Upper lobe of left lung (tissue), 6 donors: ENCODE results near the gene PDCD11. TPM values are rescaled to one million over a fixed set of nuclear protein-coding genes. Genes with fewer than 3 reads are reported as not detected.

Experiments
- ATAC-seq, 2 donors: fragments of 200-7000 bp; cut with Tn5 transposase; one replicate each; pipeline ENCODE4 v1.9.1; 2022; ENCODE audit warnings: mild to moderate bottlenecking in 2 of 2, moderate library complexity in 2 of 2; ENCODE audit not compliant: low FRiP score in 2 of 2
- DNase-seq, 2 donors: peaks; one replicate each; pipeline ENCODE4 v3.0.0-alpha.2; 2019 to 2020
- H3K27ac ChIP-seq, 4 donors: fragments of 200-600 bp; sonication (generic); one replicate each; pipeline ENCODE4 v1.5.1; 2016 to 2019
- H3K27me3 ChIP-seq, 4 donors: fragments of 200-600 bp; sonication (generic); one replicate each; pipeline ENCODE4 v1.5.1; 2017 to 2019
- H3K36me3 ChIP-seq, 4 donors: fragments of 200-600 bp; sonication (generic); one replicate each; pipeline ENCODE4 v1.5.1; 2016 to 2019
- H3K4me1 ChIP-seq, 4 donors: fragments of 200-600 bp; sonication (generic); one replicate each; pipeline ENCODE4 v1.5.1; 2018 to 2019
- H3K4me3 ChIP-seq, 4 donors: fragments of 200-600 bp; sonication (generic); one replicate each; pipeline ENCODE4 v1.5.1; 2017 to 2019; ENCODE audit warnings: mild to moderate bottlenecking in 2 of 4, moderate library complexity in 1 of 4
- H3K9me3 ChIP-seq, 4 donors: fragments of 200-600 bp; sonication (generic); one replicate each; pipeline ENCODE4 v1.5.1; 2018 to 2019
- EP300 ChIP-seq, 4 donors: sonication (generic); formaldehyde crosslinking; IDR thresholded peaks; one replicate each; pipeline ENCODE4 v1.5.1; 2017; ENCODE audit warnings: antibody characterized with exemption in 4 of 4, control low read depth in 2 of 4
- POLR2A ChIP-seq, 4 donors: fragments of 450-650 bp; IDR thresholded peaks; one replicate each; pipeline ENCODE4 v1.5.1; 2016 to 2017; ENCODE audit warnings: antibody characterized with exemption in 4 of 4, mild to moderate bottlenecking in 2 of 4
- POLR2AphosphoS5 ChIP-seq, 2 donors: sonication (generic); formaldehyde crosslinking; IDR thresholded peaks; one replicate each; pipeline ENCODE4 v1.5.1; 2017; ENCODE audit warnings: antibody characterized with exemption in 2 of 2
- WGBS, 2 donors: methylation state at CpG; one replicate each; pipeline ENCODE4 v1.1.5; 2017 to 2018; 5-methylcytosine and 5-hydroxymethylcytosine counted together
- total RNA-seq, 6 donors: library from RNA; depleted of rRNA in 4 of 6; stranded (reverse); fragments of >200 nt in 4 of 6; gene quantifications; one replicate each; pipeline versions ENCODE4 v1.1.0 to v1.2.1, GENCODE V29; 2016 to 2021
- TF ChIP-seq, protein P1 (sequence below), 6 experiments: fragments of 450-650 bp in 4 of 6; fragments of 200-600 bp in 2 of 6; sonication (generic) in 2 of 6; IDR thresholded peaks; one replicate each; pipeline ENCODE4 v1.5.1; 2016 to 2019; ENCODE audit warnings: antibody characterized with exemption in 6 of 6
- donor health status: DM: no; HTN: no; CAD: no; lungs with moderate emphysema.
- donor health status: DM: no; HTN: yes; CAD: no; lungs with severe emphysema.

The PDCD11 gene
- total RNA-seq, 6 donors from 2014 or later, result 14.8 to 25.1 (median 20.8) TPM

- H3K27me3 ChIP-seq, result no peaks in the 10 kb centered on the region
- DNase-seq, result no peak
- H3K36me3 ChIP-seq, result peaks cover 25 to 98% (median 88%) of the 10 kb centered on the region in 4 donors
- ATAC-seq, result no peak
- H3K4me3 ChIP-seq, result no peak overlapping the region
- H3K4me1 ChIP-seq, result peaks cover 0 to 18% (median 9%) of the 10 kb centered on the region in 4 donors
- TF ChIP-seq, protein P1, sequence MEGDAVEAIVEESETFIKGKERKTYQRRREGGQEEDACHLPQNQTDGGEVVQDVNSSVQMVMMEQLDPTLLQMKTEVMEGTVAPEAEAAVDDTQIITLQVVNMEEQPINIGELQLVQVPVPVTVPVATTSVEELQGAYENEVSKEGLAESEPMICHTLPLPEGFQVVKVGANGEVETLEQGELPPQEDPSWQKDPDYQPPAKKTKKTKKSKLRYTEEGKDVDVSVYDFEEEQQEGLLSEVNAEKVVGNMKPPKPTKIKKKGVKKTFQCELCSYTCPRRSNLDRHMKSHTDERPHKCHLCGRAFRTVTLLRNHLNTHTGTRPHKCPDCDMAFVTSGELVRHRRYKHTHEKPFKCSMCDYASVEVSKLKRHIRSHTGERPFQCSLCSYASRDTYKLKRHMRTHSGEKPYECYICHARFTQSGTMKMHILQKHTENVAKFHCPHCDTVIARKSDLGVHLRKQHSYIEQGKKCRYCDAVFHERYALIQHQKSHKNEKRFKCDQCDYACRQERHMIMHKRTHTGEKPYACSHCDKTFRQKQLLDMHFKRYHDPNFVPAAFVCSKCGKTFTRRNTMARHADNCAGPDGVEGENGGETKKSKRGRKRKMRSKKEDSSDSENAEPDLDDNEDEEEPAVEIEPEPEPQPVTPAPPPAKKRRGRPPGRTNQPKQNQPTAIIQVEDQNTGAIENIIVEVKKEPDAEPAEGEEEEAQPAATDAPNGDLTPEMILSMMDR (IDR thresholded peaks at IDR 0.05), result no peak
- TF ChIP-seq EP300 (IDR thresholded peaks at IDR 0.05), result no peak
- TF ChIP-seq POLR2AphosphoS5 (IDR thresholded peaks at IDR 0.05), result no peak
- TF ChIP-seq POLR2A (IDR thresholded peaks at IDR 0.05), result no peak
- WGBS, 2 donors, result 87 to 92% methylated on average over 21 to 23 of the region's 23 CpGs
- H3K9me3 ChIP-seq, result no peaks in the 10 kb centered on the region
- peak overlapping the region in 3 of 4 donors; percentile 9 to 43 (median 13) for H3K27ac ChIP-seq
Observed at GRCh38 chr10:103443475-103444185, 47.2 kb downstream of the PDCD11 start.

DNA sequence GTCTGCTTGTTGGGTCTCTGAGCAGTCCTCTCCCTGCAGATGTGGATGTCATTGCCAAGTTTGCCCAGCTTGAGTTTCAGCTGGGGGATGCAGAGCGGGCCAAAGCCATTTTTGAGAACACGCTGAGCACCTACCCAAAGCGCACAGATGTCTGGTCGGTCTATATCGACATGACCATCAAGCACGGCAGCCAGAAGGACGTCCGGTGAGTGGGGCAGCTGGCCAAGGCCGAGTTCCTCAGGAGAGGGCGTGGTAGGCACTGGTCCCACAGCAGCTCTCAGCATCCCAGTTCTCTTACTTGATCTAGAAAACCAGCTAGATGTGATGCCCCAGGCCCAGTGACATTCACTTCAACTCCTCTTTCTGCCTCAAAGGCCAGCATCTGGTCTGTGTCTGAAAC, 48.1 kb downstream of the PDCD11 start:
- Histone ChIP-seq H3K27ac (peak overlapping the region in 2 of 4 donors; percentile 58 to 75), H3K4me1 (peaks cover 8 to 26% (median 14%) of the 10 kb centered on the region in 4 donors), H3K9me3 (no peaks in the 10 kb centered on the region), H3K27me3 (no peaks in the 10 kb centered on the region), H3K36me3 (peaks cover 23 to 93% (median 84%) of the 10 kb centered on the region in 4 donors), H3K4me3 (no peak overlapping the region)
- WGBS, 2 donors, result 86 to 90% methylated on average over 6 to 10 of the region's 10 CpGs
- TF ChIP-seq POLR2A (IDR thresholded peaks at IDR 0.05) (no peak), POLR2AphosphoS5 (IDR thresholded peaks at IDR 0.05) (no peak), EP300 (IDR thresholded peaks at IDR 0.05) (no peak)
- TF ChIP-seq, protein P1 (IDR thresholded peaks at IDR 0.05), result no peak
- no peak for DNase-seq
- no peak for ATAC-seq

- Histone ChIP-seq H3K27me3 (no peaks in the 10 kb centered on the region), H3K4me1 (peaks cover 17 to 35% (median 23%) of the 10 kb centered on the region in 4 donors), H3K9me3 (no peaks in the 10 kb centered on the region), H3K36me3 (peaks cover 19 to 91% (median 80%) of the 10 kb centered on the region in 4 donors), H3K27ac (peak overlapping the region; percentile 58 to 75 (median 66)), H3K4me3 (no peak overlapping the region)
- TF ChIP-seq, protein P1 (IDR thresholded peaks at IDR 0.05), result no peak
- no peak for TF ChIP-seq POLR2A (IDR thresholded peaks at IDR 0.05)
- no peak for TF ChIP-seq POLR2AphosphoS5 (IDR thresholded peaks at IDR 0.05)
- TF ChIP-seq EP300 (IDR thresholded peaks at IDR 0.05), result no peak
- ATAC-seq (no peak), DNase-seq (no peak)
- WGBS, 2 donors, result 82 to 88% methylated on average over 9 of the region's 9 CpGs
Observed at GRCh38 chr10:103445366-103445765, 48.9 kb downstream of the PDCD11 start.

GRCh38 chr10:103445767-103446567, 49.5 kb downstream of the PDCD11 start:
- peak in 1 of 2 donors; percentile 20 for TF ChIP-seq POLR2AphosphoS5 (IDR thresholded peaks at IDR 0.05)
- no peak for TF ChIP-seq POLR2A (IDR thresholded peaks at IDR 0.05)
- Histone ChIP-seq H3K27ac (peak overlapping the region; percentile 58 to 75 (median 66)), H3K36me3 (peaks cover 13 to 85% (median 75%) of the 10 kb centered on the region in 4 donors), H3K9me3 (no peaks in the 10 kb centered on the region), H3K4me3 (no peak overlapping the region), H3K27me3 (no peaks in the 10 kb centered on the region), H3K4me1 (peaks cover 22 to 41% (median 27%) of the 10 kb centered on the region in 4 donors)
- no peak for DNase-seq
- WGBS, 2 donors, result 67 to 76% methylated on average over 12 of the region's 12 CpGs
- peak; percentile 20 to 67 for ATAC-seq

GRCh38 chr10:103447187-103447586, 50.8 kb downstream of the PDCD11 start:
- Histone ChIP-seq H3K4me1 (peaks cover 23 to 49% (median 28%) of the 10 kb centered on the region in 4 donors), H3K27ac (peak overlapping the region; percentile 22 to 67 (median 58)), H3K27me3 (no peaks in the 10 kb centered on the region), H3K4me3 (no peak overlapping the region), H3K9me3 (no peaks in the 10 kb centered on the region), H3K36me3 (peaks cover 13 to 72% (median 65%) of the 10 kb centered on the region in 4 donors)
- 94 to 97% methylated on average over 14 to 23 of the region's 23 CpGs for WGBS, 2 donors
- TF ChIP-seq, protein P1 (IDR thresholded peaks at IDR 0.05), result no peak
- TF ChIP-seq POLR2AphosphoS5 (IDR thresholded peaks at IDR 0.05) (no peak), POLR2A (IDR thresholded peaks at IDR 0.05) (no peak), EP300 (IDR thresholded peaks at IDR 0.05) (no peak)
- ATAC-seq (no peak), DNase-seq (peak in 1 of 2 donors; percentile 69)
